Body of pancreas (tissue), 4 donors: ENCODE data around the gene C10orf53.

ENCODE experiments used
- POLR2A ChIP-seq, 3 donors: fragments of 450-650 bp; IDR thresholded peaks; one replicate each; pipeline ENCODE4 v1.6.1; 2016; ENCODE audit warnings: antibody characterized with exemption in 3 of 3, mild to moderate bottlenecking in 2 of 3
- TF ChIP-seq, protein P1 (sequence below), 7 experiments: fragments of 450-650 bp in 4 of 7; fragments of 200-600 bp in 3 of 7; sonication (generic) in 3 of 7; IDR thresholded peaks; one replicate each; pipeline ENCODE4 v1.5.1; 2016 to 2019; ENCODE audit warnings: antibody characterized with exemption in 7 of 7

DNA sequence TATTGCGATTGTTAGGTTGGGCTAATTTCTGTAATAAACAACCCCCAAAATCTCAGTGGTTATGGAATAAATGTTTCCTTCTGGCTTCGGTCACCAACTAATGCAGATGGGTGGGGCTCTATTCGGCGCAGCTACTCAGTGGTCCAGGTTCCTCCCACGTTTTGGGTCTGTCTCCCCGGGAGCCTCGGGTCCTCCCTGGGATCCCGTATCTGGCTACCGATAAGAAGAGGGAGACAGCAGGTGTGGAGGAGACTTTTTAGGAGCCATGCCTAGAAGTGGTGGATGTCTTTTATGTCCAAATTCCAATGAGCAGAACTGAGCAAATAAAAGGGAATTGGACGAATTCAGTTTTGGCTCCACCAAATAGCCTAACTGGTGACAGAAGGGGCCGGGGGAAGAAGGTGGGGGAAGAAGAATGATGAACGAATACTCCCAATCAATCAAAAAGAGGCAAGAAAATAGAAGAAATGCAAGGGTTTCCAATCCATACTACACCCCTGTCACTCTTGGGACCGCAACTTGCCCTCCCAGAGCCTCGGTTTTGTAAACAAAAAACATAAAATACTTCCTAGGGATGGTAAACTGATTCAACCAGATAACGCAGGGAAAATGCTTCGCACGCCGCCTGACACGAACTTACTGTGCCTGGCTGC lies 498 bp upstream of the C10orf53 start:
- TF ChIP-seq, protein P1, sequence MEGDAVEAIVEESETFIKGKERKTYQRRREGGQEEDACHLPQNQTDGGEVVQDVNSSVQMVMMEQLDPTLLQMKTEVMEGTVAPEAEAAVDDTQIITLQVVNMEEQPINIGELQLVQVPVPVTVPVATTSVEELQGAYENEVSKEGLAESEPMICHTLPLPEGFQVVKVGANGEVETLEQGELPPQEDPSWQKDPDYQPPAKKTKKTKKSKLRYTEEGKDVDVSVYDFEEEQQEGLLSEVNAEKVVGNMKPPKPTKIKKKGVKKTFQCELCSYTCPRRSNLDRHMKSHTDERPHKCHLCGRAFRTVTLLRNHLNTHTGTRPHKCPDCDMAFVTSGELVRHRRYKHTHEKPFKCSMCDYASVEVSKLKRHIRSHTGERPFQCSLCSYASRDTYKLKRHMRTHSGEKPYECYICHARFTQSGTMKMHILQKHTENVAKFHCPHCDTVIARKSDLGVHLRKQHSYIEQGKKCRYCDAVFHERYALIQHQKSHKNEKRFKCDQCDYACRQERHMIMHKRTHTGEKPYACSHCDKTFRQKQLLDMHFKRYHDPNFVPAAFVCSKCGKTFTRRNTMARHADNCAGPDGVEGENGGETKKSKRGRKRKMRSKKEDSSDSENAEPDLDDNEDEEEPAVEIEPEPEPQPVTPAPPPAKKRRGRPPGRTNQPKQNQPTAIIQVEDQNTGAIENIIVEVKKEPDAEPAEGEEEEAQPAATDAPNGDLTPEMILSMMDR (IDR thresholded peaks at IDR 0.05) = no peak
- TF ChIP-seq POLR2A (IDR thresholded peaks at IDR 0.05) = no peak
